Stimulated activated CD4-positive, alpha-beta T cell treated with anti-CD3 and anti-CD28 coated beads, Interleukin-4, amount 100 ng/mL, for 4 hours (primary cell): ENCODE results near the gene KCNIP1.
"Not testable (repeated sequence)": the region's sequence is repeated elsewhere in the genome, so short reads cannot be mapped to it uniquely, and the experiment has no call there.

Experiments used
- DNase-seq, 2 experiments: peaks; one replicate each; pipeline ENCODE4 v3.0.0-alpha.2; 2020

The KCNIP1 gene

DNA sequence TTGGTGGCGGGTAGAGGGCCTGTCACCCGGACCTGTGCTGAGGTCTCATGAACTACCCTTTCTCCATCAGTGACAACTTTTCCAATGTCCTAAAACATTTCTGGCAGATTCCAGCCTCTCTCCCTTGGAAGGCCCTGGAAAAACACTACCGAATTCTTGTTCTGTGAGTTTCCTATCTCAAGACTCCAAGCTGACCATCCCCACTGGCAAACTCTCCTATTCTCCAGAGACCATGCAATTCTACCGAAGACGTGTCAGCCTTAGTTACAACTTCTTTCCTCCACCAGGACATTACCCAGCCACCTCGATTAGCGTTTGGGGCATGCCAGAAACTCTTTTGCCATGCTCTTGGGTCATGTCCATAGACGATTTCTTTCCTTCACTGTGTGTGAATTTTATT lies 252.9 kb downstream of the KCNIP1 start:
- no peak for DNase-seq

DNA sequence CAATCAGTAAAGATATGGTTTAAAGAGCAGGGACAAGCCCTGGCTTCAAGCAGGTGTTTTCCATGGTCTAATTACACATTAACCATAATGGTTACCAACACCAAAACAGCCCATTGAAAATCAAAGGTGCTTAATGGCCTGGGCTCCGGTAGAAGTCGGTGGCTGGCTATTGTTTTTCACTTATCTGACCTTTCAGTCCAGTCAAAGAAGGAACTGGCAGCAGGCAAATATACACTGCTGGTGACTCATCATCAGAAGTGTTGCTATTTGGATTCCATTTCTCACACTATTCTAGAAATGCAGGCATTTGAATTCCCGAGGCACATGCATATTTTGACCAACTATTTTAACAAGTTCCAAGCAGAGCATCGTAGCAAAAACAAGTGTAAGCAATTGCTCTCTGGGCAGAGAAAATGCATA lies 253.4 kb downstream of the KCNIP1 start:
- no peak for DNase-seq

GRCh38 chr5:170757669-170758068 lies 253.8 kb downstream of the KCNIP1 start:
- no peak for DNase-seq

- DNase-seq: no peak
Observed at GRCh38 chr5:170758481-170758880, 254.7 kb downstream of the KCNIP1 start.

DNA sequence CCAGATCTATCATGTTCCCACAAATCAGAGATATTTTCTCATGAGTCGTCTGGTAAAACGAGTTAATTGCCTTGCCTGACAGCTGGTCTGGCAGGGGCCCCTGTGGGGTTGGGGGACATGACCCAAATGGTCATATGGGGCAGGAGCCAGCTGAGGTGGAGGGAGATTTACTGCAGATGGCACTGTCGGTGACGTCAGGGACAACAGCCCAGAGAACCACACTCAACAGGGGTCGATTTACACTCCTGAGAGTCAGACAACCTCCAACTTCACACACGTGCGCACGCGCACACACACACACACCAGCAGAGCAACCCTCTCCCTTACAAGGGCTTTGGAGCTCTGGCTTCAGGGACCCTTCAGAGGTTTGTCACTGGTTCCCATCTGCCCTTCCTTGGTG lies 256.3 kb downstream of the KCNIP1 start:
- no peak for DNase-seq

DNA sequence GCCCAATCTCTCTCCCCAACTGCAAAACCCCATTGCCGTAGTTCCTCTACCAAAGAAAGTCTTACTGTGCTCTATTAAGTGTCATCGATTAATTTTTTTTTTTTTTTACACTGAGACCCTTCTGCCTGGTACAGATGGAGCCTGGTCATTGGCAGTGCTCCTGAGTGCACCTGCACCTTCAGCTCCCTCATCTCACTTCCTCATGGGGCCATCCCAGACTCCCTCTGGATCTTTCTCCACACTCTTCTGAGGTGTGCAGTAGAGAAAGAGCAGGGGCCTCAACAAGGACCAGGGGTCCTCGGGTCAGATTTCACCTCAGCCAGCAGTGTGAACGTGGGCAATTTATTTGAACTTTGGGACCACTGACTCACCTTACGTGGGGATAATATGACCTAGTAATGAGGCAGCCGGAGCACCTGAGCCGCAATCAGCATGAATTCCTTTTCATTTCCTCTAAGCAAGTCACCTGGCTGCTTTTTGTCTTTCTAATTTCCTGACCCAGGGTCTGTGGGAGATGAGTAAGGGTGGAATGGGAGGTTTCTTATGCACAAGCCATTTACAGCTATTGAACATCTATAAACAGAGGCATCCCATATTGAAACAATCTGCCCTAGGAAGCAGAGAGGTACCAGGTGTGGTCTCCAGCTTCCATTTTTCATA lies 257.4 kb downstream of the KCNIP1 start:
- no peak for DNase-seq

- no peak for DNase-seq
Observed at GRCh38 chr5:170761708-170762066, 257.9 kb downstream of the KCNIP1 start.

DNA sequence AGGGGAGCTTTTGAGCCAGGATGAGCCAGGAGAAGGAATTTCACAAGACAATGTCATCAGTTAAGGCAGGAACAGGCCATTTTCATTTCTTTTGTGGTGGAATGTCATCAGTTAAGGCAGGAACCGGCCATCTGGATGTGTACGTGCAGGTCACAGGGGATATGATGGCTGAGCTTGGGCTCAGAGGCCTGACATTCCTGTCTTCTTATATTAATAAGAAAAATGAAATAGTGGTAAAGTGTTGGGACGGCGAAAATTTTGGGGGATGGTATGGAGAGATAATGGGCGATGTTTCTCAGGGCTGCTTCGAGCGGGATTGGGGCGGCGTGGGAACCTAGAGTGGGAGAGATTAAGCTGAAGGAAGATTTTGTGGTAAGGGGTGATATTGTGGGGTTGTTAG lies 258.5 kb downstream of the KCNIP1 start:
- not testable (repeated sequence) for DNase-seq

- DNase-seq: not testable (repeated sequence)
Observed at GRCh38 chr5:170765868-170766267, 262.0 kb downstream of the KCNIP1 start.

GRCh38 chr5:170769246-170769645 lies 265.4 kb downstream of the KCNIP1 start:
- no peak for DNase-seq

- DNase-seq: no peak
Observed at GRCh38 chr5:170769898-170770416, 266.1 kb downstream of the KCNIP1 start.

GRCh38 chr5:170771496-170771895 lies 267.7 kb downstream of the KCNIP1 start:
- no peak for DNase-seq

DNA sequence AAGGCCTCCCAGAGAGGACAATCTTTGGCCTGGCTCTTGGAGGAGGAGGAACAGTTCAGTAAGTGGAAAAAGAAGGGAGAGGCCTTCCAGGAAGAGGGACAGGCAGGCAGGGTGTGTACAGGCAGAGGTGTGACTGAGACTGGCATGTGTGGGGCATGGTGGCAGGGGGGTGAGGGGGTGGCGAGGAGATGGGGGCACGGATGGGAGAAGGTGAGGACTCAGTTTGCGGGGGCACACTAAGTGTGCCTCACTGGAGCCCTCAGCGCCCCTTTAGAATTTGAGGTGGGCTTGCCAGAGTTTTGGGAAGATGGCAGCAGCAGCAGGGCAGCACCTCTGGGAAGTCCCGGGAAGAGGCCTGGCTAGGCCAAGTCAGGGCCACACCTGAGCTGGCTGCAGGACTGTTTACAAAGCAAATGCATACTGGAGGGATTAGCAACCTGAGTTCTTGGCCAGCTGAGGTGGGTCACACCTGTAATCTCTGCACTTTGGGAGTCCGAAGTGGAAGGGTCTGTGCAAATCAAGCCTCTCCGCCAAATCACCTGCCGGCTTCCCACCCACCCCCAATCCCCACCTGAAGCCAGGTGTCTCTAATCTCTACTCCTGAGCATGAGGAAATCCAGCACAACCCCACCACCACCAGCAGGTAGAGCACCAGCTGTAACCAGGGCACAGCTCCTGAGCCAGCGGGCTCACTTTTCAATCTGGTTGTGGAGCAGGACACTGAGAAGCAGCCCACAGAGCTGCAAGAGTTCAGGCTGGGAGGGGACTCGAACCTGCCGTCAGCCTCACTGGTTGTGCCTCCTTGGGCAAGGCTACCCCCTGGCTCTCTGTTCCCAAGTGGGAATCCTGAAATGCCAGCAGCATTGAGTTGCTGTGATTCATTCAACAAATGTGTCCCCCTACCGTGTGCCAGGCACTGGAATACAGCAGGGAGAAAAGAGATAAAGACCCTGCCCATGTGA lies 269.5 kb downstream of the KCNIP1 start:
- no peak for DNase-seq

GRCh38 chr5:170774831-170775230 lies 271.0 kb downstream of the KCNIP1 start:
- DNase-seq: no peak

DNA sequence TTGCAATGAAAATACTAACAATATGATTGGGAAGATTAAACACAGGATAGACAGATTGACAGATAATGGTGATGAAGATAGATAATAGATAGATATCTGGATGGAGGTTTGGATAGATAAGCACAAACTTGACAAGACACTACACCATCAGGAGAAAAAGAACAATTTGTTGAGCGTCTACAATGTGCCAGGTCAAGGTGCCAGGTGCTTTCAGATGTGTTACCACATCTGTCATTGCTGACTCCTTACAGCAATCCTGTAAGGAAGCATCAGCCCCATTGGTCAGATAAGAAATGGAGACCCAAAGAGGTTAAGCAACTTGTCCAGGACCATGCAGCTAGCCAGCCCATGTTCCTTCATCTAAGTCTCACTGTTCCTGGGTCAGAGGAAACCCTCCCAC lies 278.1 kb downstream of the KCNIP1 start:
- no peak for DNase-seq

GRCh38 chr5:170782438-170782837 lies 278.6 kb downstream of the KCNIP1 start:
- no peak for DNase-seq

DNA sequence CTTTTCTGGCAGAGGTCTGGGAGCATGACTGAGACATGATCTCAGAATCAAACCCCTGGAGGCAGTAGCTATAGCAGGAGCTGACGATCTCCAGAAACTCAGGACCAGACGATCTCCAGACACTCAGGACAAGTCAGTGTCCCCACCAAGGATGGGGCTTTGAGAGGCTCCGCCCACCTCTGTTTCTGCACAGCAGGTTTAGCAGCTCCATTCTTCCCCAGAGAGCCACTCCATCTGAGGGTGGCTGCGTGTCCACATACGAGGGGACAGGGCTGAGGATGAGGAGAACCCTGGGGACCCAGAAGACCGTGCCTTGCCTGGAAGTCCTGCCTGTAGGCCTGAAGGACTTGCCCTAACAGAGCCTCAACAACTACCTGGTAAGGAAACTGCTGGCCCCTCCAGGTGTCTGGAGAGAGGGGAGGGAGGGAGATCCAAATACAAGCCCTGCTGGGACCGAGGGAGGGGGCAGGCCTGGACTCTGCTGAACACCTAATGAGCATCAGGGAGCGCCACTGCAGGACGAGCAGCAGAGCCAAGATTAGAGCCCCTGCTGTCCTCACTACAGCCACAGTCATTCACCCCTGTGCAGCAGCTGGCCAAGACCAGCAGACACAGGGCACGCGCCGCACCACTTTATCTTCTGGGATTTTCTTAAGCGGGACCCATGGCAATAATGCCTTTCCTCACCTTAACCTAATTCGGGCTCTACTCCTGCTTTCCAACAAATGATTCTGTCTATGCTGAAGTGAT lies 279.9 kb downstream of the KCNIP1 start, which contains the start of gene GABRP:
Gene GABRP (plus strand): TSS at position 228 of the 750 bp plus-strand sequence. CDS start 4,891 bp downstream, outside the sequence.
- DNase-seq: no peak

- no peak for DNase-seq
Observed at GRCh38 chr5:170785416-170785815, 281.6 kb downstream of the KCNIP1 start.
